ENCODE measurements around the gene DLG2.

DNA sequence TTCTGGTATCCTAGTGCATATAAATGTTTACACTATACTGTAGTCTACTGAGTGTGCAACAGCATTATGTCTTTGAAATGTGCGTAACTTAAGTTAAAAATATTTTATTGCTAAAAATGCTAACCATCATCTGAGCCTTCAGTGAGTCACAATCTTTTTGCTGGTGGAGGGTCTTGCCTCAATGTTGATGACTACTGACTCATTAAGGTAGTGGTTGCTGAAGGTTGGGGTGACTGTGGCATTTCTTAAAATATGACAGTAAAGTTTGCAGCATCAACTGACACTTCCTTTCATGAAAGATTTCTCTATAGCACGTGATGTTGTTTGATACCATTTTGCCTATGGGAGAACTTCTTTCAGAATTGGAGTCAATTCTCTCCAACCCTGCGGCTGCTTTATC lies 46.2 kb upstream of the DLG2 start:
- TF ChIP-seq, protein P1, sequence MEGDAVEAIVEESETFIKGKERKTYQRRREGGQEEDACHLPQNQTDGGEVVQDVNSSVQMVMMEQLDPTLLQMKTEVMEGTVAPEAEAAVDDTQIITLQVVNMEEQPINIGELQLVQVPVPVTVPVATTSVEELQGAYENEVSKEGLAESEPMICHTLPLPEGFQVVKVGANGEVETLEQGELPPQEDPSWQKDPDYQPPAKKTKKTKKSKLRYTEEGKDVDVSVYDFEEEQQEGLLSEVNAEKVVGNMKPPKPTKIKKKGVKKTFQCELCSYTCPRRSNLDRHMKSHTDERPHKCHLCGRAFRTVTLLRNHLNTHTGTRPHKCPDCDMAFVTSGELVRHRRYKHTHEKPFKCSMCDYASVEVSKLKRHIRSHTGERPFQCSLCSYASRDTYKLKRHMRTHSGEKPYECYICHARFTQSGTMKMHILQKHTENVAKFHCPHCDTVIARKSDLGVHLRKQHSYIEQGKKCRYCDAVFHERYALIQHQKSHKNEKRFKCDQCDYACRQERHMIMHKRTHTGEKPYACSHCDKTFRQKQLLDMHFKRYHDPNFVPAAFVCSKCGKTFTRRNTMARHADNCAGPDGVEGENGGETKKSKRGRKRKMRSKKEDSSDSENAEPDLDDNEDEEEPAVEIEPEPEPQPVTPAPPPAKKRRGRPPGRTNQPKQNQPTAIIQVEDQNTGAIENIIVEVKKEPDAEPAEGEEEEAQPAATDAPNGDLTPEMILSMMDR (IDR thresholded peaks at IDR 0.05; ENCODE audit: control extremely low read depth in 1 of 3, insufficient read depth in 1 of 3, low read depth in 1 of 3, low read length in 3 of 3): no peak
- TF ChIP-seq, protein P2, sequence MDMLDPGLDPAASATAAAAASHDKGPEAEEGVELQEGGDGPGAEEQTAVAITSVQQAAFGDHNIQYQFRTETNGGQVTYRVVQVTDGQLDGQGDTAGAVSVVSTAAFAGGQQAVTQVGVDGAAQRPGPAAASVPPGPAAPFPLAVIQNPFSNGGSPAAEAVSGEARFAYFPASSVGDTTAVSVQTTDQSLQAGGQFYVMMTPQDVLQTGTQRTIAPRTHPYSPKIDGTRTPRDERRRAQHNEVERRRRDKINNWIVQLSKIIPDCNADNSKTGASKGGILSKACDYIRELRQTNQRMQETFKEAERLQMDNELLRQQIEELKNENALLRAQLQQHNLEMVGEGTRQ (IDR thresholded peaks at IDR 0.05; ENCODE audit: low read length): no peak
- TF ChIP-seq TEAD4 (IDR thresholded peaks at IDR 0.05; ENCODE audit: low read depth, low read length): no peak
- no peak for TF ChIP-seq EP300 (IDR thresholded peaks at IDR 0.05; ENCODE audit: borderline replicate concordance in 1 of 2, low read depth in 2 of 2, low read length in 2 of 2)
- TF ChIP-seq HDAC2 (IDR thresholded peaks at IDR 0.05; ENCODE audit: borderline replicate concordance in 1 of 2, low read depth in 2 of 2, low read length in 2 of 2): no peak
